Measurements from ENCODE around the gene ZNHIT2. TPM values are rescaled to one million over a fixed set of nuclear protein-coding genes. Genes with fewer than 3 reads are reported as not detected.

Gene ZNHIT2
- total RNA-seq, 4 donors from 2014 or later, result 4.6 to 9.6 (median 5.7) TPM; not detected in 1

DNA sequence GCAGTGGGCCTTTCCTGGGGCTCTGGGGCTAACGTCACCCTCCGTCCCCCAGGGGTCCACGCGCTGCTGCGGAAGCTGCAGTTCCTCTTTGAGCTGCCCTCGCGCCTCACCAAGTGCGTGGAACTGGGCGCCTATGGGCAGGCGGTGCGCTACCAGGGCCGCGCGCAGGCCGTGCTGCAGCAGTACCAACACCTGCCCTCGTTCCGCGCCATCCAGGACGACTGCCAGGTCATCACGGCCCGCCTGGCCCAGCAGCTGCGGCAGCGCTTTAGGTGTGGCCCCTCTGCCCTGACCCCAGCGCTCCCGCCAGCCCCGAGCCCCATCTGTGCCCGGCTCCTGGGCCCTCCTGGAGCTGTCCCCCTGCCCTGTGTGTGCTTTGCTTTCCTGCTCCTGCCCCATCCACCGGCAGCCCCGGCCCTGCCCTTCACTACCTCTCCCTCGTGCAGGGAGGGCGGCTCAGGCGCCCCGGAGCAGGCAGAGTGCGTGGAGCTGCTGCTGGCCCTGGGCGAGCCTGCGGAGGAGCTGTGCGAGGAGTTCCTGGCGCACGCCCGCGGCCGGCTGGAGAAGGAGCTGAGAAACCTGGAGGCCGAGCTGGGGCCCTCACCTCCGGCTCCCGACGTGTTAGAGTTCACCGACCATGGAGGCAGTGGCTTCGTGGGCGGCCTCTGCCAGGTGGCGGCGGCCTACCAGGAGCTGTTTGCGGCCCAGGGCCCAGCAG, 9.6 kb downstream of the ZNHIT2 start:
- TF ChIP-seq, protein P1, sequence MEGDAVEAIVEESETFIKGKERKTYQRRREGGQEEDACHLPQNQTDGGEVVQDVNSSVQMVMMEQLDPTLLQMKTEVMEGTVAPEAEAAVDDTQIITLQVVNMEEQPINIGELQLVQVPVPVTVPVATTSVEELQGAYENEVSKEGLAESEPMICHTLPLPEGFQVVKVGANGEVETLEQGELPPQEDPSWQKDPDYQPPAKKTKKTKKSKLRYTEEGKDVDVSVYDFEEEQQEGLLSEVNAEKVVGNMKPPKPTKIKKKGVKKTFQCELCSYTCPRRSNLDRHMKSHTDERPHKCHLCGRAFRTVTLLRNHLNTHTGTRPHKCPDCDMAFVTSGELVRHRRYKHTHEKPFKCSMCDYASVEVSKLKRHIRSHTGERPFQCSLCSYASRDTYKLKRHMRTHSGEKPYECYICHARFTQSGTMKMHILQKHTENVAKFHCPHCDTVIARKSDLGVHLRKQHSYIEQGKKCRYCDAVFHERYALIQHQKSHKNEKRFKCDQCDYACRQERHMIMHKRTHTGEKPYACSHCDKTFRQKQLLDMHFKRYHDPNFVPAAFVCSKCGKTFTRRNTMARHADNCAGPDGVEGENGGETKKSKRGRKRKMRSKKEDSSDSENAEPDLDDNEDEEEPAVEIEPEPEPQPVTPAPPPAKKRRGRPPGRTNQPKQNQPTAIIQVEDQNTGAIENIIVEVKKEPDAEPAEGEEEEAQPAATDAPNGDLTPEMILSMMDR (IDR thresholded peaks at IDR 0.05), result no peak
- no peak for TF ChIP-seq POLR2A (IDR thresholded peaks at IDR 0.05)
- no peak overlapping the region for H3K27ac ChIP-seq
- no peak overlapping the region for H3K4me3 ChIP-seq
- no peaks in the 10 kb centered on the region for H3K36me3 ChIP-seq
- intact Hi-C loops (cut with DNase I; ENCODE audit: low total_unique reads), result no loop called here
- no peak for DNase-seq
- no peaks in the 10 kb centered on the region for H3K27me3 ChIP-seq
- H3K9me3 ChIP-seq, result no peaks in the 10 kb centered on the region
- H3K4me1 ChIP-seq, result peaks cover 3 to 12% of the 10 kb centered on the region in 2 donors

DNA sequence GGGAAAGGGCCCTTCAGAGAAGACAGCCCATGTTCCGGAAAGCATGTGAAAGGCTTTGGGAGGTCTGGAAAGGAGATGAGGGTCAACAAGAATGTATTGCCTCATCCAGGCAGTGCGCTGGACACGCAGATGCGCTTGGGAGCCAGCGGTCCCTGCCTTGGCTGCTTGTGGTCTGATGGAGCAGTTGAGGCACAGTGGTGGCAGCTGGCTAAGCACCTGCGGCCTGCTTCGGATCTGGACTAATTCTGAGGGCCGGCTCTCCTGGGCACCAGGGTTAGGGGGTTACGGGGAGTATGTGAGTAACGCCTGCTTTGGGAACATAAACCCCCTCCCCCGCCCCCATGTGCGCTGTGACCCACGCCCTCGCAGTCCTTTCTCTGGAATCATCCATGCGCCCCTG, 10.4 kb downstream of the ZNHIT2 start:
- intact Hi-C loops (cut with DNase I; ENCODE audit: low total_unique reads), result no loop called here
- no peak for DNase-seq
- no peak for TF ChIP-seq POLR2A (IDR thresholded peaks at IDR 0.05)
- TF ChIP-seq, protein P1 (IDR thresholded peaks at IDR 0.05), result no peak
- H3K4me1 ChIP-seq, result peaks cover under 1 to 4% of the 10 kb centered on the region in 2 donors
- H3K4me3 ChIP-seq, result no peak overlapping the region
- no peak overlapping the region for H3K27ac ChIP-seq
- H3K9me3 ChIP-seq, result no peaks in the 10 kb centered on the region
- H3K27me3 ChIP-seq, result no peaks in the 10 kb centered on the region
- no peaks in the 10 kb centered on the region for H3K36me3 ChIP-seq

DNA sequence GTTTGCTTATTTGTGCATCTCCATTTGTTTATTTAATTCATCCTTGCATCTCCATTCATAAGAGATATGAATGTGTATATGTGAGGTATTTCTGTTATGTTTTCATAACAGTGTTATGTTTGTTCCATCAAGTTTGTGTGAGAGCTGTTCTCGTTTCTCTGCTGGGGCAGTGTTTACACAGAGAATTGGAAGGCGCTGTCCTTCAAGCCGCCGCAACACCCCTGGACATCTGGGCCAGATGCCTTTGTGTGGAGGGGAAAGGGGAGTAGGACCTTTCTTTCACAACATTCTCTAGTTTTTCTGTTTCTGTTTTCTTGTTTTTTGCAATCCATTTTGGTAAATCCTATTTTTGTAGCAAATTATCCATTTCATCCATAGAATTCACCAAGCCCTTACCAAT, 12.9 kb downstream of the ZNHIT2 start:
- intact Hi-C loops (cut with DNase I; ENCODE audit: low total_unique reads), result no loop called here

DNA sequence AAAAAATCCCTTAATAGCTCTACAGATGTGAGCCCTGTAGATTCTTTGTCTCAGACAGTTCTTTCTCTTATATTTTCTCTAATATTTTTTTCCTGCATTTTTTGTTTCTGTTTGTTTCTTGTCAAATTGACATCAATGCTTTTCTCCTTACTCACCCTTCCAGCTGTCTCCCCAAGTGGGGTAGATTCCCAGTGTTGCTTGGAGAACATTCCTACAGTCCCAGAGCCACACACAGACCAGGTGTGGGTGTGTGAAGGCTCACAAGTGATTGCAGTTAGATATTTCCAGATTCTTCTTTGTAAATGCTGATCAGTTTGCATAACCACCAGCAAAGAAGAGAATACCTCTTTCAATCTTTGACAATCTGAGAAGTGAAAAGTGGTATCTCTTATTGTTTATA, 14.0 kb downstream of the ZNHIT2 start:
- Histone ChIP-seq H3K9me3 (no peaks in the 10 kb centered on the region), H3K36me3 (no peaks in the 10 kb centered on the region), H3K27me3 (no peaks in the 10 kb centered on the region), H3K27ac (no peak overlapping the region), H3K4me3 (no peak overlapping the region), H3K4me1 (no peaks in the 10 kb centered on the region)
- intact Hi-C loops (cut with DNase I; ENCODE audit: low total_unique reads), result no loop called here
- DNase-seq, result no peak
- TF ChIP-seq, protein P1 (IDR thresholded peaks at IDR 0.05), result no peak
- TF ChIP-seq POLR2A (IDR thresholded peaks at IDR 0.05), result no peak

More for the DNA sequence above, 12.9 kb downstream of the ZNHIT2 start:
- TF ChIP-seq, protein P1 (IDR thresholded peaks at IDR 0.05), result no peak
- no peak for DNase-seq
- Histone ChIP-seq H3K9me3 (no peaks in the 10 kb centered on the region), H3K27ac (no peak overlapping the region), H3K27me3 (no peaks in the 10 kb centered on the region), H3K4me3 (no peak overlapping the region), H3K4me1 (no peaks in the 10 kb centered on the region), H3K36me3 (no peaks in the 10 kb centered on the region)

DNA sequence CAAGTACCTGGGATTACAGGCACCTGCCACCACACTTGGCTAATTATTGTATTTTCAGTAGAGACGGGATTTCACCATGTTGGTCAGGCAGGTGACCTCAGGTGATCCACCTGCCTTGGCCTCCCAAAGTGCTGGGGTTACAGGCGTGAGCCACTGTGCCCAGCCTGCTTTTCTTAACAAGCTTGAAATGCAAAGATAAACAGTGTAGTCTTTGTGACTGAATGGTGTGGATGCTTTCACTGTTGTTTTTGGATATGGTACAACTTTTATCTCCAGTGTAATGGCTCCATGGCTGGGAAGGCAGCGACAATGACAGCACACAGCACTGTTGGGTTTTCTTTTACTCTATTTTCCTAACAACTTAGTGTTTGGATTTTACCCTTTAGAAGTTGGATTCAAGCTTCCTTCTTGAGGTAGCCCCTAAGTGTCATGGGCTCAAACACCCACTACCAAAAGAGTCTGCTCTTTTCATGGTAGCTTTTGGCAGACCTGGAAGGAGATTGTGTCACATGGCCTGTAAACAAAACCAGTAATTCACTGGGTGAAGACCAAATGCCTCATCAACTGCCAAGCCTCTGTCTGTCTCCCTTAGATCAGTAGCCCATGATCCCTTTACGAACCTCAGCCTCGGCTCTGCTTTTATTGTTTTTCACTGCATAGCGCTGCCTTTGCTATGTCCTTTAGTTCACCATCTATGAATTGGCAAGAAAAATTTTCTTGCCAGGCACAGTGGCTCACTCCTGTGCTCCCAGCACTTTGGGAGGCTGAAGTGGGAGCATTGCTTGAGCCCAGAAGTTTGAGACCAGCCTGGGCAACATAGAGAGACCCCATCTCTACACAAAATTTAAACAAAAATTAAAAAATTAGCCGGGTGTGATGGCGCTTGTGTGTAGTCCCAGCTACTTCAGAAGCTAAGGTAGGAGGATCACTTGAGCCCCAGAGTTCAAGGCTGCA, 15.1 kb downstream of the ZNHIT2 start:
- DNase-seq, result no peak
- intact Hi-C loops (cut with DNase I; ENCODE audit: low total_unique reads), result no loop called here
- no peak overlapping the region for H3K27ac ChIP-seq

More for the DNA sequence above, 15.1 kb downstream of the ZNHIT2 start:
- Histone ChIP-seq H3K27me3 (no peaks in the 10 kb centered on the region), H3K4me3 (no peak overlapping the region), H3K9me3 (no peaks in the 10 kb centered on the region), H3K4me1 (no peaks in the 10 kb centered on the region), H3K36me3 (no peaks in the 10 kb centered on the region)
- TF ChIP-seq, protein P1 (IDR thresholded peaks at IDR 0.05), result no peak
